Kidney epithelial cell (primary cell): Measurements from ENCODE around the gene PNMA3. TPM values are rescaled to one million over a fixed set of nuclear protein-coding genes. Genes with fewer than 3 reads are reported as not detected.
"Not testable (repeated sequence)": the region's sequence is repeated elsewhere in the genome, so short reads cannot be mapped to it uniquely, and the experiment has no call there.

Source experiments
- DNase-seq: peaks from one replicate; pipeline ENCODE4 v3.0.0-alpha.2; 2010; ENCODE audit warnings: low read depth
- H3K27me3 ChIP-seq: 2 replicates; pipeline ENCODE4 v1.6.0; 2011; ENCODE audit warnings: low read length; ENCODE audit not compliant: control insufficient read depth, insufficient read depth
- H3K36me3 ChIP-seq: 2 replicates; pipeline ENCODE4 v1.5.1; 2011; ENCODE audit warnings: low read length; ENCODE audit not compliant: control insufficient read depth, insufficient read depth
- H3K4me3 ChIP-seq: 2 replicates; pipeline ENCODE4 v1.5.1; 2011; ENCODE audit warnings: low read depth, mild to moderate bottlenecking, control low read depth, low read length
- total RNA-seq: library from RNA; depleted of rRNA; stranded (reverse); fragments of >200 nt; gene quantifications from 2 replicates; pipeline ENCODE4 v1.2.3, GENCODE V29; 2015
- TF ChIP-seq, protein P1 (sequence below): IDR thresholded peaks from 2 replicates; pipeline ENCODE4 v1.5.1; 2011; ENCODE audit warnings: mild to moderate bottlenecking, moderate library complexity, low read length, control low read depth, inconsistent platforms; ENCODE audit not compliant: insufficient read depth, poor library complexity, severe bottlenecking

The PNMA3 gene
- total RNA-seq, 1 donor from 2014 or later = 1.5 TPM

DNA sequence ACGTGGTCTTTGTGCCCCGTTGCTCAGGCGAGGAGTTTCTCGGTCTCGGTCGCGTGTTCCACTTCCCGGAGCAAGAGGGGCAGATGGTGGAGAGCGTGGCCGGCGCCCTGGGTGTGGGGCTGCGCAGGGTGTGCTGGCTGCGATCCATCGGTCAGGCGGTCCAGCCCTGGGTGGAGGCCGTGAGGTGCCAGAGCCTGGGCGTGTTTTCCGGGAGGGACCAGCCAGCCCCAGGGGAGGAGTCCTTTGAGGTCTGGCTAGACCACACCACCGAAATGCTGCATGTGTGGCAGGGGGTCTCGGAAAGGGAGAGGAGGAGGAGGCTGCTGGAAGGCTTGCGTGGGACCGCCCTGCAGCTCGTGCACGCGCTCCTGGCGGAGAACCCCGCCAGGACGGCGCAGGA lies 17.1 kb downstream of the PNMA3 start:
- DNase-seq, H3K27me3 ChIP-seq, H3K36me3 ChIP-seq, H3K4me3 ChIP-seq: not testable (repeated sequence)

- Histone ChIP-seq H3K36me3 (no peaks in the 10 kb centered on the region), H3K27me3 (no peaks in the 10 kb centered on the region), H3K4me3 (no peak overlapping the region)
- DNase-seq = no peak
- TF ChIP-seq, protein P1, sequence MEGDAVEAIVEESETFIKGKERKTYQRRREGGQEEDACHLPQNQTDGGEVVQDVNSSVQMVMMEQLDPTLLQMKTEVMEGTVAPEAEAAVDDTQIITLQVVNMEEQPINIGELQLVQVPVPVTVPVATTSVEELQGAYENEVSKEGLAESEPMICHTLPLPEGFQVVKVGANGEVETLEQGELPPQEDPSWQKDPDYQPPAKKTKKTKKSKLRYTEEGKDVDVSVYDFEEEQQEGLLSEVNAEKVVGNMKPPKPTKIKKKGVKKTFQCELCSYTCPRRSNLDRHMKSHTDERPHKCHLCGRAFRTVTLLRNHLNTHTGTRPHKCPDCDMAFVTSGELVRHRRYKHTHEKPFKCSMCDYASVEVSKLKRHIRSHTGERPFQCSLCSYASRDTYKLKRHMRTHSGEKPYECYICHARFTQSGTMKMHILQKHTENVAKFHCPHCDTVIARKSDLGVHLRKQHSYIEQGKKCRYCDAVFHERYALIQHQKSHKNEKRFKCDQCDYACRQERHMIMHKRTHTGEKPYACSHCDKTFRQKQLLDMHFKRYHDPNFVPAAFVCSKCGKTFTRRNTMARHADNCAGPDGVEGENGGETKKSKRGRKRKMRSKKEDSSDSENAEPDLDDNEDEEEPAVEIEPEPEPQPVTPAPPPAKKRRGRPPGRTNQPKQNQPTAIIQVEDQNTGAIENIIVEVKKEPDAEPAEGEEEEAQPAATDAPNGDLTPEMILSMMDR = no peak
These were observed 18.1 kb downstream of the PNMA3 start for GRCh38 chrX:153074262-153074899.

- TF ChIP-seq, protein P1 = no peak
These were observed 18.7 kb downstream of the PNMA3 start for GRCh38 chrX:153074935-153075334.

DNA sequence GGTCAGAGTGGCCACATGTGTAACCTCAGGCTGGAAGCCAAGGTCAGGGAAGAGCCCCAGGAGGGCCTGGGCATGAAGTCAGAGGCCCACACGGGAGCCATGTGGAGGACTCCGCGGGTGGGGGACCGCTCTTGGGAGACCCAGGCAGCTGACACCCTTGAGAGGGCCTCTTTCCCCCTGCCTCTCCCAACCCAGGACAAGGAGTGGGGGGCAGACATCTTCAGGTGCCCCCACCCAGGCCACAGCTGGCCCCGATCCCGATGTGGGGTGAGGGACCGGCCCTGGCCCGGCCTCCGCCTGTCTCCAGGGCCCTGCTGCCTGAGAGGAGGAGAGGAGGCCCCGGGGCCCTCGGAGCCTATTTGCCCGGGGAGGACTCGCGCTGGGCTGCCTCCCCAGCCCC lies 19.1 kb downstream of the PNMA3 start:
- Histone ChIP-seq H3K27me3 (no peaks in the 10 kb centered on the region), H3K36me3 (no peaks in the 10 kb centered on the region), H3K4me3 (no peak overlapping the region)
- TF ChIP-seq, protein P1 = no peak
- DNase-seq = no peak

More at GRCh38 chrX:153074935-153075334, 18.7 kb downstream of the PNMA3 start:
- Histone ChIP-seq H3K36me3 (no peaks in the 10 kb centered on the region), H3K27me3 (no peaks in the 10 kb centered on the region), H3K4me3 (no peak overlapping the region)
- no peak for DNase-seq

DNA sequence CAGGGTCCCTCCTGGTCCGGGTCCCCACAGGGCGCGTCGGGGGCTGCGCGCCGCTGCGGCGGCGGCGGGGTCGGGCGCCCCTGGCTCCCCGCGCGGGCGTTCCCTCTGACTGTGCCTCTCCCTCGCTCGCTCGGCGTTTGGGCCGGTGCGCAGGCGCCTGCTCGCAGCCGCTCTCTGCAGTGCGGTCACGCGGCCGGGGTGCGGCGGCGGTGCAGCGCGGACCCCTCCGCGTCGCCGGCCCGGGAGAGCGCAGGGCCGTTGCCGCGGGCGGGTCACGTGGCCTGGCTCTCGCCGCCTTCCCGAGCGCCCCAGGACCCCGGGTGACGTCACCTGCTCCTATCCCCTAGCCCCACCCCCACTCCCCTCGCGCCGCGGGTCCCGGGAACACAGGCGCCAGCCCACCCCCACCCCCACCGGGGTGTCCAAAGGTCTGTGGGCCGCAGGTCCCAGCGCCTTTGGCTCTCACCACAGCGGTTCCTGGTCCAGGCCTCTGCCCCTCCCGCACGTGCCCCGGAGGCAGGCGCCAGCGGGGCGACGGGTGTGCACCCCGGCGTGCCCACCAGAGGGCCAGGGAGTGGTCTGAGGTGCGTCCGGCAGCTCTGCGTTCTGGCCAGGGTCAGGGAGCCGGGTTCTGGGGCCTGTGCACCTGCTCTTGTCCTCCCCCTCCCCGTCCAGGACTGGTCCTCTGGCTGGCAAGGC lies 21.3 kb downstream of the PNMA3 start:
- H3K36me3 ChIP-seq, H3K27me3 ChIP-seq, DNase-seq, H3K4me3 ChIP-seq: not testable (repeated sequence)

DNA sequence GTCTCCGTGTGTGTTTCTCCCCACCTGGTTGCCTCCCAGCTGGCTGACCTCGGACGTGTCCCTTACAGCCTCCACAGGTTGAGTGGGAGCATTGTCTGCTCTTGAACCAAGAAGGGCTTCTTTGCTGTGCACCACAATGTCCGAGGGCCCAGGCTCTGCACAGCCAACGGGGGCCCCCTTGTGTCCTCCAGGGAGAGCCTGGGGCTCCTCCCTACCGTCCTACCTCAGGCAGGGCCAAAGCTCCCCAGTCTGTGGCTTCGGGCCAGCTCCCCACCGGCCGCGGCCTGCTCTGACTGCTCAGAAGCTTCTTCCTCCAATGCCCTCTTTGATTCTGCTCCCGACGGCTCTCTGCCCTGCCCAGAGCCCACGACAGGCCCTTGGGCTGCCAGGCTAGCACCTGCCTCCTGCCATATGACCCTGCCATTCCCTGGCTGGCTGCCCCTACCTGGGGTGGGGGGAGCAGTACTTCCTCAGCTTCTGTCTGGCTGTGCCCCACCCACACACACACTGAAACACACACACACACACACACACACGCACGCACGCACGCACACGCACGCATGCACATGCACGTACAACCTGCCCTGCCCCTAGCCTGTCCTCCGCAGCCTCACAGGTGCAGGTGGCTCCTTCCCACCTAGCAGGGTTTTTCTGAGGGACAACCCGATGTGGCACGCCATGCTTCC lies 27.1 kb downstream of the PNMA3 start:
- H3K27me3 ChIP-seq, DNase-seq, H3K36me3 ChIP-seq, H3K4me3 ChIP-seq: not testable (repeated sequence)

DNA sequence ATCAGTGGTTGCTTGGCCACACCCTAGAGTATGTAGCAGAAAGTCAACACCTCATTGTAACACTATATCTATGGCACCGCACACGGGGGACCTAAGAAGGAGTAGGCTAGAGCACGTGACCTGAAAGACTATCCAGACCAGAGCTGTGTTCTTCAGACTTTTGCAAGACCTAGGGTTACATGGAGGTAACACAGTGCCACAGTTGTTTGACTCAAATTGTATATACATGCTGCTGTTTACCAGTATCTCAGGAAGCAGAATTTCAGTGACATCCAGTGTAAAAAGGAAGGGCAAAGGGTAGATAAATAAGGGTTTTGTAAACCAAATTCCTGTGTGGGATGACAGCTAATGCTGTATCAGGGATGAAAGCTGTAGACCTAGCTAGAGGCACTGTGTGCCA lies 46.1 kb downstream of the PNMA3 start:
- TF ChIP-seq, protein P1 = no peak
- no peak for DNase-seq
- H3K27me3 ChIP-seq = no peaks in the 10 kb centered on the region
- no peaks in the 10 kb centered on the region for H3K36me3 ChIP-seq
- H3K4me3 ChIP-seq = no peak overlapping the region

DNA sequence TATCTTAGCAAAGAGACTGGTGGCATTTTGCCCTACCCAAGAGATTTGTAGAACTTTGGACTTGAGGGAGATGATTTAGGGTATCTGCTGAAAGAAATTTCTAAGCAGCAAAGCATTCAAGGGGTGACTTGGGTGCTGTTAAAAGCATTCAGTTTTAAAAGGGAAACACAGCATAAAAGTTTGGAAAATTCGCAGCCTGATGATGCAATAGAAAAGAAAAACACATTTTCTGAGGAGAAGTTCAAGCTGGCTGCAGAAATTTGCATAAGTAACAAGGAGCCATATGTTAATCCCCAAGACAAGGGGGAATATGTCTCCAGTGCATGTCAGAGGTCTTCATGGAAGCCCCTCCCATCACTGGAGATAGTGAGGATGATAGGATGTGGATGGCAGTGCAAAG lies 48.7 kb downstream of the PNMA3 start:
- not testable (repeated sequence) for H3K36me3 ChIP-seq, H3K4me3 ChIP-seq, DNase-seq, H3K27me3 ChIP-seq

DNA sequence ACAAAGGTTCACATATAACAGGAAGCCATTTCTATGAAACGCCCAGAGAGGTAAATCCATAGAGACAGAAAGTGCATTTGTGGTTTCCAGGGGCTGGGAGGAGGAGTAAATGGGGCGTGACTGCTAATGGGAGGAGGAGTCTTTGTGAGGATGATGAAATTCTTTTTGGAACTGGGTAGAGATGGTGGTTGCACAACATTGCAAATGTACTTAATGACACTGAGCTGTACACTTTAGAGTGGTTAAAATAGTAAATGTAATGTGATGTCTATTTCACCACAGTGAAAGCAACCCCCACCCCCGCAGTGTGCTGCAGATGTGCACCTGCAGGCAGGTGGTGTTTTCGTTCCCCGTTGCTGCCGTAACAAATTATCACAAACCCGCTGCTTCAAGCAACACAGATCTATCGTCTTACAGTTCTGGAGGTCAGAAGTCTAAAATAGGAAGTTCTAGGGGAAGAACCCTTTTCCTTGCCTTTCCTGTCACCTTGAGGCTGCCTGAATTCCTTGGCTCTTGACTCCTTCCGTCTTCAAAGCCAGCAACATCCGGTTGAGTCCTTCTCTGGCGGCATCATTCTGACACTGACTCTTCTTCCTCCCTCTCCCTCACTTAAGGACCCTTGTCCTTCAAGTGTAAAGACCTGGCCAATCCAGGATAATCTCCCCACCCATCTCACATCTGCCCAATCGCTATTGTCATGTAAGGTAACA lies 50.0 kb downstream of the PNMA3 start:
- not testable (repeated sequence) for H3K36me3 ChIP-seq, DNase-seq, H3K27me3 ChIP-seq, H3K4me3 ChIP-seq
